Fibroblast of skin of right biceps (primary cell): ENCODE data around the gene FGF13.

Experiments
- DNase-seq: peaks from one replicate; pipeline ENCODE4 v3.0.0-alpha.2; 2013

FGF13 gene

DNA sequence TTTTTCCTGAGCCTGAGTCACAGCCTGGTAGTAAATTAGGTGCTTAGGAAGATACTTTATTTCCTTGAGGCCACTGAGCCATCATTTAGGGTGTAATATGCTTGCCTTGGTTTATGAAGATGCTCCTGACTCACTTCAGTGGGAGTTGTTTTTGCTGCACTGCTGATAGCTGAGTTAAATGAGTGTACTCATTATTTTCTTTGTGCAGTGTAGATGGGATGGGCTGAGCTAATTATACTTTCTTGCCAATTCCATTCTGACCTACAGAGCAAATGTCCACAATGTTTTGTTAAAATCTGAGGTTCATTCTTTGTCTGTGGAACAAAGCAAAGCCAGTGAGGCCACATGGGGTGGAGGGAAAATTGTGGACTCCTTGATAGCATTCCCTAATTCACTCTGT, 60.0 kb downstream of the FGF13 start:
- DNase-seq: no peak

GRCh38 chrX:138648568-138648967, 62.9 kb downstream of the FGF13 start:
- no peak for DNase-seq

GRCh38 chrX:138638996-138639395, 72.5 kb downstream of the FGF13 start:
- peak; percentile 1 for DNase-seq
